Thyroid gland (tissue), 4 donors: ENCODE results near the gene LENG1.

Source experiments
- CTCF ChIP-seq, 6 experiments: fragments of 200-600 bp in 3 of 6; fragments of 450-650 bp in 3 of 6; sonication (generic) in 3 of 6; IDR thresholded peaks; one replicate each; pipeline ENCODE4 v1.5.1; 2016 to 2019; ENCODE audit warnings: antibody characterized with exemption in 6 of 6, mild to moderate bottlenecking in 2 of 6, inconsistent platforms in 1 of 6, moderate library complexity in 1 of 6
- POLR2A ChIP-seq, 2 donors: fragments of 450-650 bp; IDR thresholded peaks; one replicate each; pipeline ENCODE4 v1.6.1; 2017; ENCODE audit warnings: antibody characterized with exemption in 2 of 2, mild to moderate bottlenecking in 2 of 2, moderate library complexity in 1 of 2

GRCh38 chr19:54179262-54179852, 19.8 kb upstream of the LENG1 start:
- TF ChIP-seq CTCF (IDR thresholded peaks at IDR 0.05) = no peak
- TF ChIP-seq POLR2A (IDR thresholded peaks at IDR 0.05) = no peak
